GM19193 (cell line): Measurements from ENCODE around the gene FLII.

Experiments
- POLR2A ChIP-seq: IDR thresholded peaks from 4 replicates; pipeline ENCODE4 v1.6.1; 2011; ENCODE audit not compliant: insufficient read depth, insufficient read length; ENCODE audit errors: extremely low read depth

FLII gene

DNA sequence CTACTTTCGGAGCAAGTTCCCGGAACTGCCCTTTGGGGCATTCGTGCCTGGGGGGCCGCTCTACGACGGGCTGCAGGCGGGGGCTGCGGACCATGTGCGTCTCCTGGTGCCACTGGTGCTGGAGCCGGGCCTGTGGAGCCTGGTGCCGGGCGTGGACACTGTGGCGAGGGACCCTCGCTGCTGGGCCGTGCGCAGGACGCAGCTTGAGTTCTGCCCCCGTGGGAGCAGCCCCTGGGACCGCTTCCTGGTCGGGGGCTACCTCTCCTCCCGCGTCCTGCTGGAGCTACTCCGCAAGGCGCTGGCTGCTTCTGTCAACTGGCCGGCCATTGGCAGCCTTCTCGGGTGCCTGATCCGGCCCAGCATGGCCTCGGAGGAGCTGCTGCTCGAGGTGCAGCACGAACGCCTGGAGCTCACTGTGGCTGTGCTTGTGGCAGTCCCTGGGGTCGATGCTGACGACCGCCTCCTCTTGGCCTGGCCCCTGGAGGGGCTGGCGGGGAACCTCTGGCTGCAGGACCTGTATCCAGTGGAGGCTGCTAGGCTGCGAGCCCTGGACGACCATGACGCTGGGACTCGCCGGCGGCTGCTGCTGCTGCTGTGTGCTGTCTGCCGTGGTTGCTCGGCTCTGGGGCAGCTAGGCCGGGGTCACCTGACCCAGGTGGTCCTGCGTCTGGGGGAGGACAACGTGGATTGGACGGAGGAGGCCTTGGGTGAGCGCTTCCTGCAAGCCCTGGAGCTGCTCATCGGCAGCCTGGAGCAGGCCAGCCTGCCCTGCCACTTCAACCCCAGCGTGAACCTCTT lies 5.5 kb upstream of the FLII start:
- TF ChIP-seq POLR2A: no peak

DNA sequence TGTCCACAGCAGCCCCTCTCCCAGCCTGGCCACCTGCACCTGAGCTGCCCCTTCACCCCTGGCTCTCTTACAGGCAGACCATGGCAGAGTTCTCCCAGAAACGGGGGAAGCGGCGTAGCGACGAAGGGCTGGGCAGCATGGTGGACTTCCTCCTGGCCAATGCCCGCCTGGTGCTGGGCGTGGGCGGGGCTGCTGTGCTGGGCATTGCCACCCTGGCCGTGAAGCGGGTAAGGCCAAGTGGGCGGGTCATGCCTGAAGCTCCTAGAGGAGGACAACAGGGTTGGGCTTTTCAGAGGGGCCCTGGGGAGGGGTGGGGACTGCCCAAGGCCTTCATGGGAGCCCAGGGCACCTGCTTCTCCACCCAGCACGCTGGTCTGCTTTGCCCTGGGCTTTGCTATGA lies 4.1 kb upstream of the FLII start:
- TF ChIP-seq POLR2A: no peak

DNA sequence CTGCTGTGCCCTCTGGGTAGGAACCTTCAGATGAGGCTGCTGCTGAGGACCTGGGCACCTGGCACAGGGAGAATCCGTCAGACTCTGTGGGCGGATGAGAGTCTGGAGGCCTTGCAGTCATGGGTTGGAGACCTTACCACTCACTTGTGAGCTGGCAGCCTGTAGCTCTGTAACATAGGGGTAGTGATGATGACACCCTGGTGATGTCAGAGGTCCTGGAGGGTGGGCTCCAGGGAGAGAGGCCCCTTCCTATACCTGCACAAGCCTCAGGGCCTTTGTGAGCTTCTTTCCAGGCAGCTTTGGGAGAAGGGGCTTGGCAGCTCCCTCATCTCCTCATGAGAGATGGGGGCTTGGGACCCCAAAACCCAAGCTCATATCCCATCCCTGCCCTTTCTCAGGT lies 3.6 kb upstream of the FLII start:
- TF ChIP-seq POLR2A: no peak

DNA sequence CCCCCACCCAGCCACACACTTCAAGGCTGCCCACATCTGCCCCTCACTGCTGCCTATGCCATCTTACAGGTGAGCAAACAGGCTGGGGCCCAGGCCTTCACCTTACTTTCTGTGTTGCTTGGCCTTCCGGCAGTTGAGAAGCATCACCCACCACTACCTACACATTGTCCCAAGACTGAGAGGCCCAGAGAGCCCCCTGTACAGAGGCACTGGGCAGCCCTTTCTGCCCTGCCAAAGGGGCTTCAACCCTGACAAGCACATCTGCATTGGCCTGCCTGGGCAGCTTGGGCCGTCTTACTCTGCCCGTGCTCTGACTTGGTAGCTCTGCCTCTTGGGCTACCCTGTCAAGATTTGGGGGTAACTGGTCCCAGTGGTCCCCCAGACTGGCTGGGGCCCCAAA lies 3.1 kb upstream of the FLII start:
- no peak for TF ChIP-seq POLR2A

DNA sequence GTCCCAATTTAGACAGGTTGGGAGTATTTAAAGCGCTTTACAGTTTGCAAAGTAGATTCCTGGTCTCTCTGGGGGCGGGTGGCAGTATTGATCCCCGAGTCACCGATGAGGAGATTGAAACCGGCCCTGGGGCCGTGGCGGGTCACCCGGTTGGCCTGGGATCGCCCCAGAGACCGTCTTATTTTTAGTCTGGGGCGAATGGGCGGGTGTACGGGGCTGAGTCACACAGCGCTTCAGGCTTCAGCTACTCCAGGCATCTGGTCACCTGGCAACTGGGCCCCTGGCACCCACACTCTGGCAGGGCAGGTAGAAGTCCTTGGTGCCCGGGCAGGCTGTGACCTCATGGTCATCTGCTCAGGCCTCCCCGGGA lies 2.6 kb upstream of the FLII start:
- TF ChIP-seq POLR2A: no peak

DNA sequence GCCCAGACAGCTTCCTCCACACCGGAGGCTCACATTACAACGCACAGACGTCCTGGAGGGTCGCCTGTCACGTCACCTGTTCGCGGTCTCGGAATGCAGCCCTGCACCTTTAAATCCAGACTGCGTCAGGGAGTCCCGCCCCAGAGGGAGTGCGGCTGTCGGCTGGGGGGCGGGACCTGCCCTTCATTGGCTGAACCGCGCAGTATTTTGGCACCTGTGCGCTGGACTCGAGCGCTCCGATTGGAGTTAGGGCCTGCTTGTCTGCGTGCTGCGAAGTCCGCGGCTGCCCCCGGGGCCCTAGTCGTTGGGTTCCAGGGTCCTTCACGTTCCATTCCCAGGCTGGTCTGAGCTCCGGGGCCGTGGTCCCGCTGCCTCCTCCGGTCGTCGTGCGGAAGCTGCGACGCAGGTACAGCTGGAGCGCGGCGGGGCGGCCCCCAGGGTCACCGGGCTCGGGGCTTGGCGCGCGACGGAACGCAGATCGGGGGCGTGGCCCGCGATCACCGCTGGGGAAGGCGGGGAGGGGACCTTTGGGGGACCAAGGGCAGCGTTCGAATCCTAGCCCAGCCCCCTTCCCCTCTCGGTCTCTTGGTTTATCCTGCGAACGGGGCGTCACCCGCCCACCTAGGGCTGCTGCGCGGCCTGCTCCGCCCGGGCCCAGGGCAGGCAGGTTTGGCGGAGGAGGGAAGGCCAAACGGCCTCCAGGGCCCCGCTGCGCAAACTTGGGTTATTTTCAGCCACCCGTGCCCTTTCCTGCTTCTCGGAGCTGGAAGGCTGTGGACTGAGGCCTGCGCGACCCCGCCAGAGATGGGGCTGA lies 2.0 kb upstream of the FLII start, which contains the start of gene MIEF2:
Gene MIEF2, plus strand, starts transcription at position 331 of the 814 bp plus-strand sequence. CDS start 2,059 bp downstream, outside the sequence.
- TF ChIP-seq POLR2A: no peak

DNA sequence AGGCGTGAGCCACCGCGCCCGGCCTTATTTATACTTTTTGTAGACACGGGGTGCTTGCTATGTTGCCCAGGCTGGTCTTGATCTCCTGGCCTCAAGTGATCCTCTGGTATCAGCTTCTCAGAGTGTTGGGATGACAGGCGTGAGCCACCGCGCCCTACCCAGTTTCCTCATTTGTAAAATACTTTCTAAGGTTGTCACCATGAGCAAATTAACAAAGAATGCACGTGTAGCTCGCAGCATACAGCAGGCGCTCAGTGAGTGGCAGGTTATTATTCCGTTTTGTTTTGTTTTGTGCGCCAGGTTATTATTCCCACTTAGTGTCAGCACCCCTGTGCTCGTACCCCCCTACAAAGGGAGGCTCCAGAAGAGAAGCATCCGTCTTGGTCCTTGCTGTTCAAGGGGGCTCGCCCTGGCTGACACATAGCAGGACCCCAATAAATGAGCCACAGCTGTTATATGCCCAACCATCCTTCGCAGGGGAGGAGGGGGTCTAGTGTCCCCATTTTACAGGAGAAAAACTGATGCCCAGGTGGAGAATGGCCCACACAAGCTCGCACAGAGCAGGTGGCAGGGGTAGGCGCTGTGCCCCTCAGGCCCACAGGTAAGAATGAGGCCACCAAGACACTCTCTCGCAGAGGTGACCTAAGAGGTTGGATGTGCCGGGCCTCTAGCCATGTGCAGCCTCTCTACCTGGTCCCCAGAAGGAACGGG lies 1.2 kb upstream of the FLII start:
- no peak for TF ChIP-seq POLR2A

DNA sequence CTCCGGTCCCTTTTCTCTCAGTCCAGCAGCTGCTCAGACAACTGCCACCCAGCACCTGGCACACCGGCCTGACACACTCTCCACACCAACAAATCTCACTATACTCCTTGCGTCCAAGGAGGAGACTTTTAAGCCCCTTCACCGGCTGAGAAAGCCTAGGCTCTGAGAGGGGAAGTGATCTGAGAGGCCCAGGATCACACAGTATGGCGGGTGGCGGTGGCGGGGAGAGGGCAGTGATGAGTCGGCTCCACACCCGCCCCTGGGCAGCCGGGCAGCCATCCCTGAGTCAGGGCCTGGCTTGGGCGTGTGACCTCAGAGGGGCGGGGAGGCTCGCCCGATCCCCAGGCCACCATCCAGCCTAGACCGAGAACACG lies 569 bp downstream of the FLII start:
- TF ChIP-seq POLR2A: no peak

DNA sequence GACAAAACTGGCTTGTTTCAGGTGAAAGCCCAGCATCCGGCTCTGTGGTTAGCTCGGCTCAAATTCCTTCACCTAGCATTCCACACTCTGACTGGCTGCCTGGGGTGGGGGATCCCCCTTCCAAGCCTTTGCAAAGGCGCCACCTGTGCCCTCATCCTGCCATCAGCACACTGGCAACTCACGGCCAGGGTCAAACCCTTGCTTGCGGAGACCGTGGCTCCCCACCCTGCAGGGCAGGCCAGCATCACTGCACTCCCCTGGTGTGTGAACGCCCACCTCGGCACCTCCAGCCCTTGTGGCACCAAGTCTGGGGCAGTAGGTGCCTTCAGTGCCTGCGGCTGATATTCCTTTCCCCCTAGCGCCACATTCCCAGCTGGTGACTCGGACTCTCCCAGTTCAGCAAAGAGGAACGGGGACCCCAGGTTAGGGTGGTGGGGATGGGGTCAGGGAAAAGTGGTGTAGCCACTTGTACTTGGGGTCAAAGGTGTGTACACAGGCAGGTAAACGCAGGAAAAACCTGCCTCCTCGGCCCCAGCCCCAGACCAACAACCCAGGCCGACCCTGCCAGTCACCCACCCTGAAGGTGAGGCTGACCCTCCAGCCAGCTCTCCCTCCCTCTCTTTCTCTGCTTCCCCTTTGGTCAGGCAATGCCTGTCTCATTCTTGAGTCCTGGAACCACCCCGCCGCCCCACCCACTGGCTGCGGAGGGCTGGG lies 1.1 kb downstream of the FLII start:
- TF ChIP-seq POLR2A: no peak

DNA sequence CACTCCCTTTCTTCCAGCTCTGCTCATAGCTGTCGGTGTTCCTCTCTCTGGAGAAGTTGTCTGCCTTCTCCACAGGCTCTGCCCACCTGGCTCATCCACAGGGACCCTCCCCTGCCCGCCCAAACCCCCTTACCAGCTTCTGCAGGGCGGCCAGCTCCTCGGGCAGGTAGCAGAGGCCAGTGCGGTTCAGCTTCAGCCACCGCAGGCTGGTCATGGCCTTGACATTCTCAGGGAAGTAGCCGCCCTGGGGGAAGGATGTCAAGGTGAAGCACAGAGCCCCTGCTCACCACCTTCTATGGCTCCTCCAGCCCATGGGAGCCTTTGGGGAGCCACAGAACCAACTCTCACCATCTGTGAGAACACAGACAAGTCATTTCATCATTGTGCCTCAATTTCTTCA lies 1.8 kb downstream of the FLII start:
- no peak for TF ChIP-seq POLR2A

DNA sequence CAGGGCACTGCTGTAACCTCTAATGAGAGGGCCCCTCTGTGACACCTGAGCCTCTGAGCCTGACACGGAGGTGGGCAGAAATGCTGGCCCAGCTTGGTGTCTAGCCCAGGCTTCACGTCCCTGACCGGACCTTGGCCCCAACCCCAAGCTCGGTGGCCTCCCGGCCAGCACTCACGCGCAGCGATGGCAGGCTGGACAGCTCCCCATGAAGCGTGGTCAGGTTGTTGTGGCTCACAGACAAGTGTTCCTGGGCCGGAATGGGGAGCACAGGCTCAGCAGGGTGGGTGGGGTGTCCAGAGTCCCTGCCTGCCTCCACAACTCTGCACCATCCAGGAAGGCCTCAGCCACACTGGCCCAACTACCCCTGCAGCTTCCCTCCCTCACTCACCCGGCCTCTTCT lies 2.2 kb downstream of the FLII start:
- no peak for TF ChIP-seq POLR2A

DNA sequence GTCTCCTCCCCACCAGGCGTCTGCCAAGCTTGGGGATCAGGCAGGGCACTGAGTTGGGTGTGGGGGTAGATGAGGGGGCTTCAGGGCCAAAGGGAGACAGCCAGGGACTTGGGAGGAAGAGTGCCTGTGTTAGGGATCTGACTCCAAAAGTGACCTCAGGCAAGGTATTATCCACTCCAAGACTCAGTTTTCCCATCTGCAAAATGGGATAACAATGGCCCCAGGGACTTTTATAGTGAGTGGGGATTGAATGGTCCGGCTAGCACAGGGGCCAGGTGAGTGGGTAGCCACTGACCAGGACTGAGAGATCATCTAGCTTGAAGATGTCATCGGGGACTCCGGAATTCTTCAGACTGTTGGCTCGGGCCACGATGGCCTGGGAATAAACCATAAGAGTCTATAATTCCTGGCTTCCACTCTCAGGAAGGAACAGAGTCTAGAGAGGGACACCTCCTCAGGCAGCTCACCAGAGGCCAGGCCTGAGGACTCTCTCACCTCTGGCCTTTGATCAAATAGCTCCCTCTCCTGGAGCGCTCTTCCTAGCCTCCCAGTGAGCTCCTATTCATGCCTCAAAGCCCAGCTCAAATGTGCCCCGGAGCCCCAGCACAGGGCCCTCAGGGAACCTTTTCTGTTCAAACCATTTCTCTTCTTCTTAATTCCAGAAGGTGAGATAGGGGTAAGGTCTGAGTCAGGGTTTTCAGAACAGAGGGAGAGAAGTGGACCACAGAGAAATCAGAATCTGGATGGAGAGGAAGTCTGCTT lies 3.5 kb downstream of the FLII start:
- TF ChIP-seq POLR2A: no peak

DNA sequence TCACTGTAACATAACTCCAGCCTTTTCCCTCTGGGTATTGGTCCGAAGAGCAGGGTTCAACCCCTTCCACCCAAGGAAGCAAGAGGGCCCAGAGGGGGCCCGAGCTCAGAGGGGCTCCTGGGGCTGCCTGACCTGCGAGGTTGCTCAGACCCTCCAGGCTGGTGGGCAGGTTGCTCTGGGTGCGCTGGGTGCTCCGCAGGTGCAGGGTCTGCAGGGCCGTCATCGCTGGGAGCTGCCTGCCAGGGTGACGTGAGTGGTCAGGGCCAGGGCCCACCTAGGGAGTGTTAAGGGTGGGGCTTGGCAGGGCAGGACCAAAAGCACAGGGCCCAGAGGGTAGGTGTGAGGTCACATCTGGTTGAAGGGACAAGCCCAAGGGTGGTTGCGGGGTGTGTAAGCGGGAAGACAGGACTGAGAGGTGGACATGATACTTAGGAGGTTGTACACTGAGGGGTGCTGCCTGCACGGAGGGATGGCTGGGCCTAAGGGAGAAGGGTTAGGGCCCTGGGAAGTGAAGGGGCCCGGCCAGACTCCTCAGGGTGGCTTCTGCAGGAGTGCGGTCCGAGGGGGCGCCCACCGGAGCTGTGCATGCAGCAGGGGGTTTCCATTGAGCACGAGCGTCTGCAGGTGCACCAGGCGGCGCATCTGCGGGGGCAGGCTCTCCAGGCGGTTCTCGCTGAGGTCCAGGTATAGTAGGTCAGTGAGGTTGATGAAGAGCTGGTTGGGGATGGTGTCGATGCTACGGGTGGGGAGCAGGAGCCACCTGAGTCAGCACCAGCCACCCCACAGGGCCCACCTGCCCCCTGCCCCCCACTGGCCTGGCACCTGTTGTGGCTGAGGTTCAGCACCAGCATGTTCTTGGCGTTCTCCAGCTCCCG lies 4.4 kb downstream of the FLII start:
- TF ChIP-seq POLR2A: no peak
